GM12892 (cell line): Measurements from ENCODE around the gene TACC2.

Source experiments
- DNase-seq: peaks from one replicate; pipeline ENCODE4 v3.0.0; 2011; ENCODE audit not compliant: insufficient read length
- FAIRE-seq: peaks from 2 replicates; lab custom pipeline; 2011; peaks lifted over from hg19 to GRCh38; lab: Jason Lieb, UNC
- POLR2A ChIP-seq: IDR thresholded peaks from 2 replicates; pipeline ENCODE4 v1.6.1; 2011; ENCODE audit warnings: low read depth, low read length, control low read depth
- POLR2AphosphoS5 ChIP-seq: IDR thresholded peaks from 2 replicates; pipeline ENCODE4 v1.6.1; 2011; ENCODE audit warnings: low read depth, low read length, control low read depth
- TAF1 ChIP-seq: IDR thresholded peaks from 2 replicates; pipeline ENCODE4 v1.6.1; 2011; ENCODE audit warnings: low read depth, mild to moderate bottlenecking, control low read depth, low read length, borderline replicate concordance

TACC2 gene

GRCh38 chr10:122298598-122299301 is 309.8 kb downstream of the TACC2 start:
- FAIRE-seq (peak; percentile 94), DNase-seq (peak; percentile 43)
- TF ChIP-seq TAF1 (no peak), POLR2A (no peak), POLR2AphosphoS5 (no peak)

DNA sequence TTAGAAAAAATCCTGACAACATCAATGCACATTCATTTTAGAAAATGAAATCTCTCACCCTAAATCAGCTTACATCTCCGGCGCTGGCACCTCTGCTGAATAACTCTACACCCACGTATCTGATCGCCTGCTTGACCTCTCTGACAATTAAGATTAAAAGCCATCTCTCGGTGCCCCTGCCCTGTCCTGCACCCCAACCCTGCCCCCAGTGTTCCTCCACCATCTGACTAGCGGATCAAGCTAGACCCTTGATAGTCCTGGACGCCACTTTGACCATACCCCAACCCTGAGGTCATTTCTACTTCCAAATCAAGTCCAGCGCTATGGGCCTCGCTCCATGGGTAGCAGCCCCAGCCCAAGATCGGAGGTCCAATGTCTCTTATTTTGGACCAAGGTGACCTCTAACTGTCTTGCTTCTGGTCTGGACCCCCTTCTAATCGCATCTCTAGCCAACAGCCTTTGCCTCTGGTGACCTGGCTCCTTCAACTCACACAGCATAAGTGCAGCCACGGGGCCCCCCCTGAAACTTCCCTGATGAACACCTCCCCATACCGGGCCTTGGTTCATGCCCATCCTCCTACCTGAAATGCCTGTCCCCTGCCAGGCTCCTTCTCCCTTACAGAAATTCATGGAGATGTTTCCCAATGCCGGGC is 310.6 kb downstream of the TACC2 start:
- no peak for TF ChIP-seq TAF1
- TF ChIP-seq POLR2A, result no peak
- TF ChIP-seq POLR2AphosphoS5, result no peak
- DNase-seq (no peak), FAIRE-seq (no peak)

GRCh38 chr10:122301055-122301810 is 312.3 kb downstream of the TACC2 start:
- no peak for DNase-seq
- no peak for FAIRE-seq
- TF ChIP-seq TAF1, result no peak
- TF ChIP-seq POLR2AphosphoS5, result no peak
- no peak for TF ChIP-seq POLR2A

- TF ChIP-seq POLR2A (no peak), POLR2AphosphoS5 (no peak), TAF1 (no peak)
- DNase-seq, result no peak
- FAIRE-seq, result no peak
These were observed 312.8 kb downstream of the TACC2 start for GRCh38 chr10:122301811-122302115.

GRCh38 chr10:122302315-122302714 is 313.4 kb downstream of the TACC2 start:
- DNase-seq (no peak), FAIRE-seq (no peak)
- no peak for TF ChIP-seq POLR2A
- TF ChIP-seq TAF1, result no peak
- no peak for TF ChIP-seq POLR2AphosphoS5

DNA sequence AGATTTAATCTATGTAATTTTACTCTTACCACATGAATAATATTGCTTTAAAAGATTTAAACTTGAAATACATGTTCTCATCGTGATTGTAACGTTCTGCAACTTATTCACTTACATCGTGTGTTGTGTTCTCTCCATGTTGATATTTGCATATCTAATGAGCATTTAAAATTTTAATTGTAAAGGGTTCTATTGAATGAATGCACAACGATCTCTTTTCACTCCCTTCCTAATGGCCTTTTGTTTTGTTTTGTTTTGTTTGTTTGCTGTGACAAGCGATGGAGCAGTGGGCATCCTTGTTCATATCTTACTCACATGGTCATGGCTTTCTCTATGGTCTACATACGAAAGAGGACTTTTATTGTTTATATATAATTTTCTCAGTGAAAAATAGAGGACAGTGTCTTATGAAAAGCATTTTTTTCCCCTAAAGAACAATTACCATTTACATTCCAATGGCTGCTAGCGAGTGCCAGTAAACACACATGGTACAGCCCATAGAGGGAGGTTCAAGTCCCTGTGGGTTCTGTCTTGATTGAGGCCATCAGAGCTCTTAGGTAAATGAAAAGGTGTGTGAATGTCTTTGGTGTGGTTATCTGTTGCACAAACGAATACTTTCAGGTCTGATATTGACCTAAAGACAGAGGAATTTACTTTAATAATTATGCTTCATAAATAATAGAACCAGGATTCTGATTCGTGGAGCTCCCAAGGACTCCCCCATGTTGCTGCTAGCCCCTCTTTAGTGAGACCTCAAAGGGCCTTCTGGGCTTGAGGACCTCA is 314.5 kb downstream of the TACC2 start:
- no peak for FAIRE-seq
- TF ChIP-seq POLR2AphosphoS5, result no peak
- TF ChIP-seq POLR2A, result no peak
- TF ChIP-seq TAF1, result no peak

More for the DNA sequence above, 314.5 kb downstream of the TACC2 start:
- no peak for DNase-seq
